ENCODE results near the gene R3HDM2. TPM values are rescaled to one million over a fixed set of nuclear protein-coding genes. Genes with fewer than 3 reads are reported as not detected.

Gene R3HDM2
- total and polyA plus RNA-seq, 2 donors from 2014 or later: 16.5 to 67.3 TPM

DNA sequence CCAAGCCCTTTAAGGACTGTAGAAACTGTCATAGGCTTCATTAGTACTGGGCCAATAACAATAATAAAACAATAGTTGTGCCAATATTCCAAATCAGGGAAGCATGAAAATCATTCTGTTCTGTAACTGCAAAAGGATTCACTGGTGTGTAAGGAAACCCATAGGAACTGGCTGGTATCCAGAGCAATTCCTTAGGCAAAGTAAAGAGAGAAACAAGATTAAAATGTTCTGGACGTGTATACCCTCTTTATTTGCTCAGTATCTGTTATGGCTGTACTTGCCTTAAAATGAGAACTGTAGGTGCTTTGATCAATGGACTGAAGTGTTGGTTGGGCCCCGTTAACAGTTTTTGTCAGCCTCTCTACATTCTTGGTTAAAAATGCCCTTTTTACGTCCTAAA lies 107.4 kb downstream of the R3HDM2 start:
- TF ChIP-seq, protein P1, sequence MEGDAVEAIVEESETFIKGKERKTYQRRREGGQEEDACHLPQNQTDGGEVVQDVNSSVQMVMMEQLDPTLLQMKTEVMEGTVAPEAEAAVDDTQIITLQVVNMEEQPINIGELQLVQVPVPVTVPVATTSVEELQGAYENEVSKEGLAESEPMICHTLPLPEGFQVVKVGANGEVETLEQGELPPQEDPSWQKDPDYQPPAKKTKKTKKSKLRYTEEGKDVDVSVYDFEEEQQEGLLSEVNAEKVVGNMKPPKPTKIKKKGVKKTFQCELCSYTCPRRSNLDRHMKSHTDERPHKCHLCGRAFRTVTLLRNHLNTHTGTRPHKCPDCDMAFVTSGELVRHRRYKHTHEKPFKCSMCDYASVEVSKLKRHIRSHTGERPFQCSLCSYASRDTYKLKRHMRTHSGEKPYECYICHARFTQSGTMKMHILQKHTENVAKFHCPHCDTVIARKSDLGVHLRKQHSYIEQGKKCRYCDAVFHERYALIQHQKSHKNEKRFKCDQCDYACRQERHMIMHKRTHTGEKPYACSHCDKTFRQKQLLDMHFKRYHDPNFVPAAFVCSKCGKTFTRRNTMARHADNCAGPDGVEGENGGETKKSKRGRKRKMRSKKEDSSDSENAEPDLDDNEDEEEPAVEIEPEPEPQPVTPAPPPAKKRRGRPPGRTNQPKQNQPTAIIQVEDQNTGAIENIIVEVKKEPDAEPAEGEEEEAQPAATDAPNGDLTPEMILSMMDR (IDR thresholded peaks at IDR 0.05; ENCODE audit: borderline replicate concordance, extremely low read depth, insufficient read depth): no peak
- H3K9me3 ChIP-seq (ENCODE audit: control insufficient read depth in 2 of 3, insufficient read depth in 1 of 3, low read length in 3 of 3): no peaks in the 10 kb centered on the region
- no peak for FAIRE-seq
- DNase-seq: no peak
- H3K27ac ChIP-seq (ENCODE audit: low read depth in 2 of 2, low read length in 2 of 2): no peak overlapping the region
- intact Hi-C loops (cut with DNase I): no loop called here
- H3K27me3 ChIP-seq (ENCODE audit: control insufficient read depth, insufficient read depth, low read length): no peaks in the 10 kb centered on the region
- H3K4me1 ChIP-seq (ENCODE audit: control insufficient read depth in 2 of 3, insufficient read depth in 2 of 3, low read depth in 1 of 3, low read length in 3 of 3): no peaks in the 10 kb centered on the region
- no peak overlapping the region for H3K9ac ChIP-seq (ENCODE audit: low read length in 3 of 3)
- peaks cover 0 to 5% (median 2%) of the 10 kb centered on the region in 3 donors for H3K36me3 ChIP-seq (ENCODE audit: control insufficient read depth in 2 of 3, insufficient read depth in 3 of 3, low read length in 3 of 3)
- H3K4me3 ChIP-seq (ENCODE audit: low read length in 3 of 3): no peak overlapping the region

DNA sequence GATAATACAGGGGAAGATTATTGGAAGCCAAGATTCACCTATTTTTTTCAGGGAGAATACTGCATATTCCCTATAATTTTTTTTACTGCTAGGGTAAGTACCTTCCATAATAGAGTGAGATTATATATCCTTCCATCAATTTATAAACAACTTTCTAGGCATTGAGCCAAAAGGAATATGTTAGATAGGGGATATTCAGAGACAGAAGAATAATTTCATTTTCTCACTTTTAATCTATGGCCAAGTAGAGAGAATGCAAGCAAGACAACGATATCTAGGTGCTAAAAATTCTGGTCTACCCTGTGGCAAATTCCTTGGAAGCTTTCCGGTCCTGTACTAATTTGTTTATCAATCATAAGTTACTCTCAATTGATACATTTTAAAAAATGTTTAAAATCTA lies 110.2 kb downstream of the R3HDM2 start:
- H3K27ac ChIP-seq (ENCODE audit: low read depth in 2 of 2, low read length in 2 of 2): no peak overlapping the region
- no peaks in the 10 kb centered on the region for H3K9me3 ChIP-seq (ENCODE audit: control insufficient read depth in 2 of 3, insufficient read depth in 1 of 3, low read length in 3 of 3)
- DNase-seq: no peak
- H3K9ac ChIP-seq (ENCODE audit: low read length in 3 of 3): no peak overlapping the region
- TF ChIP-seq, protein P1 (IDR thresholded peaks at IDR 0.05; ENCODE audit: borderline replicate concordance, extremely low read depth, insufficient read depth): no peak
- no peaks in the 10 kb centered on the region for H3K4me1 ChIP-seq (ENCODE audit: control insufficient read depth in 2 of 3, insufficient read depth in 2 of 3, low read depth in 1 of 3, low read length in 3 of 3)
- intact Hi-C loops (cut with DNase I): no loop called here
- no peaks in the 10 kb centered on the region for H3K27me3 ChIP-seq (ENCODE audit: control insufficient read depth, insufficient read depth, low read length)
- H3K36me3 ChIP-seq (ENCODE audit: control insufficient read depth in 2 of 3, insufficient read depth in 3 of 3, low read length in 3 of 3): no peaks in the 10 kb centered on the region
- H3K4me3 ChIP-seq (ENCODE audit: low read length in 3 of 3): no peak overlapping the region
- FAIRE-seq: no peak

DNA sequence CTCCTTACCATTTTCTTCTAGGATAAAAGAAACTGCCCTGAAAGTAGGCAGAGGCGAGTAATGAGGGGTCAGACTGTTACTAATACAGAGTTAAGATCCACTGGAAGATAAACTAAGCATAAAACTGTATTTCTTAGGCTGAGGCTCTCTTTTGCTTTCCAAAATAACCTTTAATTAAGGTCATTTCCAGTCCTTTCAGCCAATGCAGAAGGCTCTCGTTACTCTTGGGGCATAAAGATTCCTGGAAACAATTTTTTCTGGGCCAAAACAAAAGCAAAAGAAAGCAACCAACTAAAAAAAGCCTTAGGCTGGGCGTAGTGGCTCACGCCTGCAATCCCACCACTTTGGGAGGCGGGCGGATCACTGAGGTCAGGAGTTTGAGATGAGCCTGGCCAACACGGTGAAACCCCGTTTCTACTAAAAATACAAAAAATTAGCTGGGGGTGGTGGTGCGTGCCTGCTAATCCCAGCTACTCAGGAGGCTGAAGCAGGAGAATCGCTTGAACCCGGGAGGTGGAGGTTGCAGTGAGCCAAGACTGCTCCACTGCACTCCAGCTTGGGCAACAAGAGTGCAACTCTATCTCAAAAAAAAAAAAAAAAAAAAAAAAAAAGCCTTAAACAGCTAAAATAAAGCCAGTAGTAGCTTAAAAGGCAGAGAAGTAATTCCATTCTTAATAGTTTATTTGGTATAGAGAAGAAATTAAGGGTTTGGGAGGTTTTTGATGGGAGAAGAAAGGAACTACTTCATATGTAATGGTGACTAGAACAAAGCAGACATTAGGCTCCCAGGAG lies 111.0 kb downstream of the R3HDM2 start:
- Histone ChIP-seq H3K9ac (ENCODE audit: low read length in 3 of 3) (no peak overlapping the region), H3K4me3 (ENCODE audit: low read length in 3 of 3) (peak overlapping the region in 1 of 3 donors; percentile 11), H3K9me3 (ENCODE audit: control insufficient read depth in 2 of 3, insufficient read depth in 1 of 3, low read length in 3 of 3) (no peaks in the 10 kb centered on the region), H3K27me3 (ENCODE audit: control insufficient read depth, insufficient read depth, low read length) (no peaks in the 10 kb centered on the region), H3K36me3 (ENCODE audit: control insufficient read depth in 2 of 3, insufficient read depth in 3 of 3, low read length in 3 of 3) (no peaks in the 10 kb centered on the region), H3K4me1 (ENCODE audit: control insufficient read depth in 2 of 3, insufficient read depth in 2 of 3, low read depth in 1 of 3, low read length in 3 of 3) (no peaks in the 10 kb centered on the region), H3K27ac (ENCODE audit: low read depth in 2 of 2, low read length in 2 of 2) (peak overlapping the region in 1 of 2 donors; percentile 24)
- DNase-seq (peak in 2 of 5 donors; percentile 30 to 32), FAIRE-seq (no peak)
- TF ChIP-seq, protein P1 (IDR thresholded peaks at IDR 0.05; ENCODE audit: borderline replicate concordance, extremely low read depth, insufficient read depth): no peak
- intact Hi-C loops (cut with DNase I): no loop called here
